Panc1 (cell line): ENCODE results near the gene WASF2. TPM values are rescaled to one million over a fixed set of nuclear protein-coding genes. Genes with fewer than 3 reads are reported as not detected.

Source experiments
- ATAC-seq: fragments of 200-7000 bp; cut with Tn5 transposase; 2 replicates; pipeline ENCODE4 v1.9.1; 2020; ENCODE audit warnings: mild to moderate bottlenecking, moderate library complexity
- BruUV-seq: library from RNA; stranded (reverse); fragments of 400-500 nt; replicated peaks from 2 replicates; lab custom pipeline; 2021; lab: Mats Ljungman, UMichigan
- CTCF ChIA-PET: fragments of 300-600 bp; sonication (Branson Sonifier 250); formaldehyde crosslinking; loops from one replicate; lab custom pipeline; 2022; ENCODE audit warnings: antibody characterized with exemption; lab: Charles Lee
- POLR2A ChIA-PET: fragments of 300-600 bp; sonication (Branson Sonifier 250); formaldehyde crosslinking; loops from one replicate; lab custom pipeline; 2022; ENCODE audit warnings: antibody characterized with exemption; lab: Charles Lee
- DNase-seq: peaks from one replicate; pipeline ENCODE4 v3.0.0-alpha.2; 2010; ENCODE audit warnings: low read depth, low spot score
- H3K27ac ChIP-seq: 2 replicates; pipeline ENCODE4 v1.5.1; 2011; ENCODE audit warnings: mild to moderate bottlenecking, low read length, inconsistent platforms
- H3K27me3 ChIP-seq: fragments of 200-500 bp; sonication (Bioruptor generic); 2 replicates; pipeline ENCODE4 v1.6.0; 2014; ENCODE audit warnings: low read length, inconsistent platforms; ENCODE audit not compliant: control insufficient read depth, insufficient read depth
- H3K36me3 ChIP-seq: fragments of 200-500 bp; sonication (Bioruptor generic); 2 replicates; pipeline ENCODE4 v1.5.1; 2014; ENCODE audit warnings: inconsistent platforms, mild to moderate bottlenecking, low read length, moderate library complexity; ENCODE audit not compliant: control insufficient read depth, insufficient read depth
- H3K4me1 ChIP-seq: 2 replicates; pipeline ENCODE4 v1.5.1; 2011; ENCODE audit warnings: inconsistent platforms, mild to moderate bottlenecking, low read length, moderate library complexity; ENCODE audit not compliant: control insufficient read depth, insufficient read depth
- H3K4me3 ChIP-seq, 2 experiments: 2 replicates each; pipeline ENCODE4 v1.5.1; 2011 to 2012; ENCODE audit warnings: low read depth in 2 of 2, low read length in 2 of 2, mild to moderate bottlenecking in 2 of 2, inconsistent platforms in 1 of 2, moderate library complexity in 1 of 2
- H3K9me3 ChIP-seq: fragments of 200-500 bp; sonication (Bioruptor generic); 2 replicates; pipeline ENCODE4 v1.5.1; 2014; ENCODE audit warnings: low read depth, mild to moderate bottlenecking, inconsistent platforms, low read length, moderate library complexity; ENCODE audit not compliant: control insufficient read depth, insufficient read depth
- CTCF ChIP-seq: fragments of 450-650 bp; IDR thresholded peaks from 2 replicates; pipeline ENCODE4 v1.5.1; 2017; ENCODE audit warnings: mild to moderate bottlenecking
- POLR2AphosphoS5 ChIP-seq: IDR thresholded peaks from 2 replicates; pipeline ENCODE4 v1.6.1; 2012; ENCODE audit warnings: mild to moderate bottlenecking, low read depth, low read length, moderate library complexity
- REST ChIP-seq, 2 experiments: IDR thresholded peaks; 2 replicates each; pipeline ENCODE4 v1.6.1; 2011 to 2012; ENCODE audit warnings: low read depth in 2 of 2, control low read depth in 1 of 2, low read length in 1 of 2, mild to moderate bottlenecking in 1 of 2, moderate library complexity in 1 of 2; ENCODE audit not compliant: insufficient read depth in 1 of 2
- SIN3A ChIP-seq: IDR thresholded peaks from 2 replicates; pipeline ENCODE4 v1.6.1; 2012; ENCODE audit warnings: low read depth, mild to moderate bottlenecking, low read length, moderate library complexity, borderline replicate concordance; ENCODE audit not compliant: insufficient read depth
- TCF7L2 ChIP-seq: IDR thresholded peaks from 2 replicates; pipeline ENCODE4 v1.6.1; 2011; ENCODE audit warnings: mild to moderate bottlenecking, low read depth, low read length, inconsistent platforms
- in situ Hi-C: cut with HindIII; loops from 2 replicates; pipeline ENCODE4 v1.10.0; 2016; ENCODE audit warnings: low sequenced_read_pairs, low pct_unique_long_range_greater_than_20kb
- intact Hi-C: fragments of 100-400 bp; cut with micrococcal nuclease; formaldehyde crosslinking; loops from one replicate; pipeline ENCODE4 v1.10.0; 2022; ENCODE audit not compliant: unreplicated experiment
- total RNA-seq: library from RNA; stranded (reverse); gene quantifications from one replicate; pipeline ENCODE4 v1.2.1, GENCODE V29; 2021; ENCODE audit not compliant: unreplicated experiment

The WASF2 gene
- total RNA-seq, 1 experiment from 2014 or later = 121 TPM

GRCh38 chr1:27428316-27429028 lies 61.5 kb downstream of the WASF2 start:
- no peak for DNase-seq
- Histone ChIP-seq H3K4me3 (no peak overlapping the region), H3K36me3 (no peaks in the 10 kb centered on the region), H3K9me3 (no peaks in the 10 kb centered on the region), H3K27ac (no peak overlapping the region), H3K4me1 (peaks cover 2% of the 10 kb centered on the region; the same call in 1 of the 2 replicates), H3K27me3 (no peaks in the 10 kb centered on the region)
- ATAC-seq = no peak
- in situ Hi-C loops (no loop called here), intact Hi-C loops (no loop called here)
- CTCF ChIA-PET = interaction anchor here (1.5 kb wide), 1 partner anchor 12 kb away, joined by 6 read pairs; no protein-coding TSS in a partner anchor
- no TSS peak for BruUV-seq
- no peak for TF ChIP-seq TCF7L2
- no peak for TF ChIP-seq SIN3A
- TF ChIP-seq POLR2AphosphoS5 = no peak
- TF ChIP-seq REST (IDR thresholded peaks at IDR 0.05; ENCODE audit: insufficient read depth in 1 of 2, low read depth in 2 of 2, low read length in 1 of 2) = no peak
- TF ChIP-seq CTCF = no peak
- POLR2A ChIA-PET = no interaction called here

GRCh38 chr1:27427816-27428315 lies 62.1 kb downstream of the WASF2 start:
- in situ Hi-C loops (no loop called here), intact Hi-C loops (no loop called here)
- DNase-seq = no peak
- TF ChIP-seq CTCF (no peak), POLR2AphosphoS5 (no peak), REST (IDR thresholded peaks at IDR 0.05; ENCODE audit: insufficient read depth in 1 of 2, low read depth in 2 of 2, low read length in 1 of 2) (no peak), TCF7L2 (no peak), SIN3A (no peak)
- ATAC-seq = no peak
- H3K27me3 ChIP-seq = no peaks in the 10 kb centered on the region
- no TSS peak for BruUV-seq
- no peak overlapping the region for H3K4me3 ChIP-seq
- ChIA-PET CTCF (no interaction called here), POLR2A (interaction anchor here (0.6 kb wide), 1 partner anchor 60 kb away, joined by 3 read pairs; no protein-coding TSS in a partner anchor)
- no peak overlapping the region for H3K27ac ChIP-seq
- H3K9me3 ChIP-seq = no peaks in the 10 kb centered on the region
- peaks cover 2% of the 10 kb centered on the region; the same call in 1 of the 2 replicates for H3K4me1 ChIP-seq
- no peaks in the 10 kb centered on the region for H3K36me3 ChIP-seq
